Measurements from ENCODE around the gene RPL6. TPM values are rescaled to one million over a fixed set of nuclear protein-coding genes. Genes with fewer than 3 reads are reported as not detected.

RPL6 gene
- total RNA-seq (100 to 1,000 TPM; 460 to 584 TPM), polyA plus RNA-seq (100 to 1,000 TPM; 182 to 610 TPM)

GRCh38 chr12:112409064-112409905, at the start of gene RPL6:
Gene RPL6 (minus strand): TSS chr12:112409605. CDS start chr12:112408656, 949 bp downstream.
- H3K27me3 ChIP-seq (ENCODE audit: control insufficient read depth in 4 of 4, insufficient read depth in 4 of 4, low read length in 3 of 4): no peaks in the 10 kb centered on the region
- peaks cover 10 to 39% (median 38%) of the 10 kb centered on the region in 4 donors for H3K36me3 ChIP-seq (ENCODE audit: control insufficient read depth in 4 of 4, insufficient read depth in 3 of 4, low read depth in 1 of 4, low read length in 3 of 4)
- peak within 1 kb of the TSS; percentile 74 to 99 (median 75) for H3K4me3 ChIP-seq (ENCODE audit: low read depth in 1 of 3, low read length in 3 of 3)
- H3K27ac ChIP-seq (ENCODE audit: low read depth in 1 of 2, low read length in 2 of 2): peak within 1 kb of the TSS; percentile 74 to 95
- peak; percentile 78 for DNase-seq (ENCODE audit: low spot score)
- 10% methylated on average over 46 of the region's 46 CpGs for WGBS
- TF ChIP-seq ZBTB33 (IDR thresholded peaks at IDR 0.05): peak; percentile 60
- TF ChIP-seq FOXA1 (IDR thresholded peaks at IDR 0.05): no peak
- peak; percentile 87 for TF ChIP-seq MAX (IDR thresholded peaks at IDR 0.05)
- peak; percentile 34 for TF ChIP-seq SP1 (IDR thresholded peaks at IDR 0.05)
- peak; percentile 55 for TF ChIP-seq NR2F2 (IDR thresholded peaks at IDR 0.05)
- TF ChIP-seq HNF4G (IDR thresholded peaks at IDR 0.05): no peak
- TF ChIP-seq JUND (IDR thresholded peaks at IDR 0.05): peak in 1 of 2 donors; percentile 41
- TF ChIP-seq RAD21 (IDR thresholded peaks at IDR 0.05): no peak
- peak; percentile 93 for TF ChIP-seq REST (IDR thresholded peaks at IDR 0.05)
- peak; percentile 78 to 93 for TF ChIP-seq EGR1 (IDR thresholded peaks at IDR 0.05; ENCODE audit: low read depth in 2 of 2)
- peak; percentile 75 for TF ChIP-seq YY1 (IDR thresholded peaks at IDR 0.05)
- TF ChIP-seq TAF1 (conservative IDR thresholded peaks at IDR 0.05): peak; percentile 97
- no peak for TF ChIP-seq CTCF (IDR thresholded peaks at IDR 0.05; ENCODE audit: low read depth, low read length, missing input control)
- no peak for TF ChIP-seq ATF3 (IDR thresholded peaks at IDR 0.05)
- TF ChIP-seq HNF4A (conservative IDR thresholded peaks at IDR 0.05): peak in 1 of 2 donors; percentile 9
- TF ChIP-seq GABPA (IDR thresholded peaks at IDR 0.05 in 1 of 2, conservative IDR thresholded peaks at IDR 0.05 in 1 of 2): peak; percentile 89 to 96
- TF ChIP-seq FOXA2 (IDR thresholded peaks at IDR 0.05): no peak
- peak; percentile 31 to 61 for TF ChIP-seq RXRA (IDR thresholded peaks at IDR 0.05)
- H3K4me1 ChIP-seq (ENCODE audit: control insufficient read depth in 4 of 4, insufficient read depth in 4 of 4, low read length in 3 of 4): peaks cover 2 to 22% (median 16%) of the 10 kb centered on the region in 4 donors
- no peaks in the 10 kb centered on the region for H3K9me3 ChIP-seq (ENCODE audit: control insufficient read depth in 4 of 4, low read length in 3 of 4)
- peak within 1 kb of the TSS; percentile 76 to 86 for H3K9ac ChIP-seq (ENCODE audit: low read depth in 1 of 2, low read length in 2 of 2)
